Endothelial cell of umbilical vein (primary cell): ENCODE results near the gene SELPLG. TPM values are rescaled to one million over a fixed set of nuclear protein-coding genes. Genes with fewer than 3 reads are reported as not detected.

Experiments
- BruUV-seq: library from RNA; stranded (reverse); fragments of 400-500 nt; replicated peaks from 2 replicates; lab custom pipeline; 2021; lab: Mats Ljungman, UMichigan
- CTCF ChIA-PET: fragments of 300-600, 350-600 bp; sonication (Branson Sonifier 250); formaldehyde crosslinking; loops from one replicate; lab custom pipeline; 2021; ENCODE audit warnings: antibody characterized with exemption, inconsistent platforms; lab: Charles Lee
- POLR2A ChIA-PET: fragments of 300-600, 350-600 bp; sonication (Branson Sonifier 250); formaldehyde crosslinking; loops from one replicate; lab custom pipeline; 2021; ENCODE audit warnings: antibody characterized with exemption, inconsistent platforms; lab: Charles Lee
- DNase-seq: peaks from one replicate; pipeline ENCODE4 v3.0.0-alpha.2; 2011; ENCODE audit warnings: low read depth, low spot score
- FAIRE-seq: peaks from 2 replicates; lab custom pipeline; 2011; peaks lifted over from hg19 to GRCh38; lab: Jason Lieb, UNC
- H2AFZ ChIP-seq: 2 replicates; pipeline ENCODE4 v1.6.0; 2012; ENCODE audit warnings: low read depth, low read length, control low read depth, inconsistent platforms
- H3K27ac ChIP-seq: 2 replicates; pipeline ENCODE4 v1.5.1; 2011; ENCODE audit warnings: low read depth, mild to moderate bottlenecking, control low read depth, low read length, moderate library complexity; ENCODE audit not compliant: insufficient read depth
- H3K27me3 ChIP-seq, 2 experiments: 2 replicates each; pipeline versions ENCODE4 v1.6.0 to v1.6.1; 2011; ENCODE audit warnings: low read length in 2 of 2, mixed read lengths in 1 of 2; ENCODE audit not compliant: control insufficient read depth in 2 of 2, insufficient read depth in 2 of 2
- H3K36me3 ChIP-seq, 2 experiments: 2 replicates in 1 of 2; 3 replicates in 1 of 2; pipeline ENCODE4 v1.5.1; 2011; ENCODE audit warnings: low read length in 2 of 2, mild to moderate bottlenecking in 1 of 2, moderate library complexity in 1 of 2; ENCODE audit not compliant: control insufficient read depth in 2 of 2, insufficient read depth in 2 of 2; ENCODE audit errors: extremely low read depth in 1 of 2
- H3K4me1 ChIP-seq: 3 replicates; pipeline ENCODE4 v1.5.1; 2011; ENCODE audit warnings: mild to moderate bottlenecking, low read length; ENCODE audit not compliant: control insufficient read depth, insufficient read depth; ENCODE audit errors: extremely low read depth
- H3K4me2 ChIP-seq: 2 replicates; pipeline ENCODE4 v1.6.1; 2011; ENCODE audit warnings: low read length, control low read depth, mixed read lengths; ENCODE audit not compliant: insufficient read depth
- H3K4me3 ChIP-seq, 3 experiments: fragments of 200-600 bp in 1 of 3; sonication (generic), shearing (Covaris generic) in 1 of 3; replicated peaks in 1 of 3; 2 replicates each; pipeline ENCODE4 v1.5.1; 2011 to 2016; ENCODE audit warnings: control low read depth in 3 of 3, low read length in 3 of 3, mild to moderate bottlenecking in 2 of 3, inconsistent platforms in 1 of 3, low read depth in 1 of 3, moderate library complexity in 1 of 3; ENCODE audit not compliant: insufficient read depth in 1 of 3
- H3K79me2 ChIP-seq: 2 replicates; pipeline ENCODE4 v1.6.0; 2012; ENCODE audit warnings: low read length, inconsistent platforms; ENCODE audit not compliant: control insufficient read depth, insufficient read depth
- H3K9ac ChIP-seq: replicated peaks from 2 replicates; pipeline ENCODE3; 2011; ENCODE audit warnings: low read length, control low read depth; ENCODE audit not compliant: insufficient read depth; ENCODE audit errors: extremely low read depth
- H3K9me1 ChIP-seq: replicated peaks from 3 replicates; pipeline ENCODE4 v1.6.0; 2011; ENCODE audit warnings: mild to moderate bottlenecking, low read length; ENCODE audit not compliant: control insufficient read depth, insufficient read depth; ENCODE audit errors: extremely low read depth
- H3K9me3 ChIP-seq: replicated peaks from 2 replicates; pipeline ENCODE4 v1.5.1; 2012; ENCODE audit warnings: low read length, inconsistent platforms; ENCODE audit not compliant: control insufficient read depth, insufficient read depth
- H4K20me1 ChIP-seq: replicated peaks from 2 replicates; pipeline ENCODE3; 2011; ENCODE audit warnings: mild to moderate bottlenecking, low read length; ENCODE audit not compliant: control insufficient read depth, insufficient read depth; ENCODE audit errors: extremely low read depth
- CTCF ChIP-seq, 2 donors: IDR thresholded peaks; 1 replicate in 1 of 2; 2 replicates in 1 of 2; pipeline ENCODE4 v1.5.1; 2011; ENCODE audit warnings: low read length in 2 of 2, mild to moderate bottlenecking in 2 of 2, moderate library complexity in 2 of 2, control low read depth in 1 of 2, inconsistent platforms in 1 of 2, low read depth in 1 of 2; ENCODE audit not compliant: insufficient read depth in 1 of 2; ENCODE audit errors: extremely low read depth in 1 of 2
- EZH2 ChIP-seq: IDR thresholded peaks from 2 replicates; pipeline ENCODE4 v1.6.1; 2012; ENCODE audit warnings: borderline replicate concordance, low read depth, mild to moderate bottlenecking, moderate library complexity, low read length, inconsistent platforms; ENCODE audit not compliant: severe bottlenecking
- FOS ChIP-seq: IDR thresholded peaks from 2 replicates; pipeline ENCODE4 v1.6.1; 2011; ENCODE audit warnings: mild to moderate bottlenecking, low read length, moderate library complexity, borderline replicate concordance; ENCODE audit not compliant: insufficient read depth
- GATA2 ChIP-seq: IDR thresholded peaks from 2 replicates; pipeline ENCODE4 v1.7.0; 2011; ENCODE audit warnings: low read depth, mild to moderate bottlenecking, moderate library complexity, mixed read lengths, low read length; ENCODE audit not compliant: insufficient read length, insufficient read depth
- JUN ChIP-seq: IDR thresholded peaks from 2 replicates; pipeline ENCODE4 v1.6.1; 2011; ENCODE audit warnings: borderline replicate concordance, low read depth; ENCODE audit not compliant: insufficient read length, insufficient read depth
- MAX ChIP-seq: IDR thresholded peaks from 2 replicates; pipeline ENCODE4 v1.6.1; 2011; ENCODE audit not compliant: insufficient read depth, insufficient read length
- MYC ChIP-seq: IDR thresholded peaks from one replicate; pipeline ENCODE4 v1.6.1; 2011; ENCODE audit warnings: mild to moderate bottlenecking, low read depth, low read length
- POLR2A ChIP-seq: IDR thresholded peaks from 2 replicates; pipeline ENCODE4 v1.6.1; 2012; ENCODE audit warnings: low read depth, mild to moderate bottlenecking, control low read depth, low read length
- POLR2AphosphoS5 ChIP-seq: IDR thresholded peaks from 2 replicates; pipeline ENCODE4 v1.6.1; 2012; ENCODE audit warnings: low read depth, mild to moderate bottlenecking, control low read depth, low read length, moderate library complexity; ENCODE audit not compliant: insufficient read depth
- dilution Hi-C: fragments of 300-500 bp; cut with MboI; formaldehyde crosslinking; loops from one replicate; pipeline ENCODE4 v1.15.0; 2019; ENCODE audit warnings: low sequenced_read_pairs; ENCODE audit not compliant: extremely low pct_ligation_motif_present
- intact Hi-C: fragments of 100-400 bp; cut with micrococcal nuclease; formaldehyde crosslinking; loops from one replicate; pipeline ENCODE4 v1.10.0; 2022
- polyA plus RNA-seq, 4 experiments: library from polyadenylated mRNA; depleted of rRNA in 3 of 4; stranded (reverse) in 3 of 4; unstranded in 1 of 4; fragments of >200 nt; gene quantifications; 2 replicates each; pipeline versions ENCODE4 v1.2.1 to v1.2.3, GENCODE V29; 2011 to 2012; ENCODE audit warnings: missing spikeins in 1 of 4
- total RNA-seq: library from RNA; stranded (reverse); gene quantifications from 2 replicates; pipeline ENCODE4 v1.2.3, GENCODE V29; 2021

Gene SELPLG
- total and polyA plus RNA-seq, 2 donors (not counting 3 experiments of a cell fraction or from before 2014, with no cell fraction given), result 1.0 to 1.2 TPM

GRCh38 chr12:108616359-108616758, 17.3 kb downstream of the SELPLG start:
- no TSS peak for BruUV-seq
- DNase-seq (no peak), FAIRE-seq (no peak)
- H2AFZ ChIP-seq, result no peak overlapping the region
- dilution Hi-C loops (no loop called here), intact Hi-C loops (loop anchor here (5.0 kb wide), 1 partner anchor 99 kb away; the partner anchor contains the start of gene FICD)
- TF ChIP-seq GATA2 (no peak), MAX (no peak), POLR2AphosphoS5 (no peak), EZH2 (no peak), JUN (no peak), POLR2A (no peak), CTCF (IDR thresholded peaks at IDR 0.05; ENCODE audit: extremely low read depth in 1 of 2, insufficient read depth in 1 of 2, low read depth in 1 of 2, low read length in 2 of 2) (no peak), FOS (no peak), MYC (no peak)
- no peaks in the 10 kb centered on the region for H3K36me3 ChIP-seq
- H3K9me1 ChIP-seq, result no peaks in the 10 kb centered on the region
- H3K9ac ChIP-seq, result no peak overlapping the region
- CTCF ChIA-PET, result interaction anchor here (1.2 to 6.3 kb wide), 7 partner anchors 12 to 51 kb away, joined by 3 to 86 read pairs (median 34); partner anchors contain the start of gene SELPLG
- no peaks in the 10 kb centered on the region for H3K79me2 ChIP-seq
- H3K27ac ChIP-seq, result no peak overlapping the region
- no peak overlapping the region for H3K4me3 ChIP-seq
- no peaks in the 10 kb centered on the region for H3K9me3 ChIP-seq
- no peaks in the 10 kb centered on the region for H3K27me3 ChIP-seq
- peaks cover 3% of the 10 kb centered on the region for H3K4me1 ChIP-seq
- POLR2A ChIA-PET, result no interaction called here
- H4K20me1 ChIP-seq, result no peaks in the 10 kb centered on the region
- H3K4me2 ChIP-seq, result no peak overlapping the region
